RWPE2 (cell line): ENCODE measurements around the gene PPP2R5C.

ENCODE experiments used
- ATAC-seq: fragments of 200-7000 bp; cut with Tn5 transposase; 3 replicates; pipeline ENCODE4 v1.9.1; 2021; ENCODE audit warnings: low read depth
- DNase-seq: peaks from one replicate; pipeline ENCODE4 v3.0.0-alpha.2; 2020; ENCODE audit warnings: low spot score
- H3K27ac ChIP-seq: fragments of 450-650 bp; 2 replicates; pipeline ENCODE4 v1.5.1; 2017; ENCODE audit warnings: mild to moderate bottlenecking; ENCODE audit not compliant: poor library complexity, severe bottlenecking
- H3K27me3 ChIP-seq: fragments of 250-450 bp; sonication (Bioruptor Pico); 2 replicates; pipeline ENCODE4 v1.5.1; 2021; ENCODE audit warnings: mild to moderate bottlenecking, moderate library complexity; ENCODE audit not compliant: insufficient read depth, poor library complexity, severe bottlenecking
- H3K36me3 ChIP-seq: fragments of 250-450 bp; sonication (Bioruptor Pico); 2 replicates; pipeline ENCODE4 v1.5.1; 2020; ENCODE audit warnings: low read depth, mild to moderate bottlenecking, moderate library complexity
- H3K4me1 ChIP-seq: fragments of 250-450 bp; sonication (Bioruptor Pico); 2 replicates; pipeline ENCODE4 v1.5.1; 2021; ENCODE audit warnings: mild to moderate bottlenecking, moderate library complexity; ENCODE audit not compliant: insufficient read depth, poor library complexity, severe bottlenecking
- H3K4me3 ChIP-seq: fragments of 250-450 bp; sonication (Bioruptor Pico); 2 replicates; pipeline ENCODE4 v1.5.1; 2021; ENCODE audit warnings: mild to moderate bottlenecking, moderate library complexity; ENCODE audit not compliant: severe bottlenecking
- H3K9me3 ChIP-seq: fragments of 250-450 bp; sonication (Bioruptor Pico); 2 replicates; pipeline ENCODE4 v1.5.1; 2021; ENCODE audit warnings: mild to moderate bottlenecking, moderate library complexity; ENCODE audit not compliant: severe bottlenecking
- TF ChIP-seq, protein P1 (sequence below): fragments of 450-650 bp; IDR thresholded peaks from one replicate; pipeline ENCODE4 v1.5.1; 2017; ENCODE audit warnings: mild to moderate bottlenecking, moderate library complexity; ENCODE audit not compliant: poor library complexity, severe bottlenecking

PPP2R5C gene

DNA sequence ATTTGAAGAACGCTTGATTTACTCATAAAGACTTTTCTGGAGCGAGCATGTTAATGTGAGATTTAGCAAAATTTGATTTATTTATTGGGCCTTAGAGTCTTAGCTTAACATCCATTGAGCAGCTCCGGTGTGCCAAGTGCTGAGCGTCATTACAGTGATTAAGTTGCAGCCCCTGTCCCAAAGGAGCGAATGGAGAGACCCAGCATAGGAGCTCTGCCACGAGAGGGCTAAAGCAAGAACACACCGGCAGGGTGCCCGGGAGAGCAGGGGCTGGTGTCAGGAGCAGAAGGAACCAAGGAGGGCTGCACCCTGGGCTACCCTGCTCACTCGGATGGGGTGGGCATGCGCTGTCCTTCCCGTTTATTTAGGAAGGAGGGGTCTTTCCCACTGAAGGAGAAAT, 50.6 kb downstream of the PPP2R5C start:
- Histone ChIP-seq H3K9me3 (no peaks in the 10 kb centered on the region), H3K27me3 (no peaks in the 10 kb centered on the region), H3K4me3 (no peak overlapping the region), H3K36me3 (peaks cover 19% of the 10 kb centered on the region), H3K27ac (no peak overlapping the region), H3K4me1 (peaks cover 16% of the 10 kb centered on the region)
- DNase-seq (no peak), ATAC-seq (no peak)
- TF ChIP-seq, protein P1, sequence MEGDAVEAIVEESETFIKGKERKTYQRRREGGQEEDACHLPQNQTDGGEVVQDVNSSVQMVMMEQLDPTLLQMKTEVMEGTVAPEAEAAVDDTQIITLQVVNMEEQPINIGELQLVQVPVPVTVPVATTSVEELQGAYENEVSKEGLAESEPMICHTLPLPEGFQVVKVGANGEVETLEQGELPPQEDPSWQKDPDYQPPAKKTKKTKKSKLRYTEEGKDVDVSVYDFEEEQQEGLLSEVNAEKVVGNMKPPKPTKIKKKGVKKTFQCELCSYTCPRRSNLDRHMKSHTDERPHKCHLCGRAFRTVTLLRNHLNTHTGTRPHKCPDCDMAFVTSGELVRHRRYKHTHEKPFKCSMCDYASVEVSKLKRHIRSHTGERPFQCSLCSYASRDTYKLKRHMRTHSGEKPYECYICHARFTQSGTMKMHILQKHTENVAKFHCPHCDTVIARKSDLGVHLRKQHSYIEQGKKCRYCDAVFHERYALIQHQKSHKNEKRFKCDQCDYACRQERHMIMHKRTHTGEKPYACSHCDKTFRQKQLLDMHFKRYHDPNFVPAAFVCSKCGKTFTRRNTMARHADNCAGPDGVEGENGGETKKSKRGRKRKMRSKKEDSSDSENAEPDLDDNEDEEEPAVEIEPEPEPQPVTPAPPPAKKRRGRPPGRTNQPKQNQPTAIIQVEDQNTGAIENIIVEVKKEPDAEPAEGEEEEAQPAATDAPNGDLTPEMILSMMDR = no peak

DNA sequence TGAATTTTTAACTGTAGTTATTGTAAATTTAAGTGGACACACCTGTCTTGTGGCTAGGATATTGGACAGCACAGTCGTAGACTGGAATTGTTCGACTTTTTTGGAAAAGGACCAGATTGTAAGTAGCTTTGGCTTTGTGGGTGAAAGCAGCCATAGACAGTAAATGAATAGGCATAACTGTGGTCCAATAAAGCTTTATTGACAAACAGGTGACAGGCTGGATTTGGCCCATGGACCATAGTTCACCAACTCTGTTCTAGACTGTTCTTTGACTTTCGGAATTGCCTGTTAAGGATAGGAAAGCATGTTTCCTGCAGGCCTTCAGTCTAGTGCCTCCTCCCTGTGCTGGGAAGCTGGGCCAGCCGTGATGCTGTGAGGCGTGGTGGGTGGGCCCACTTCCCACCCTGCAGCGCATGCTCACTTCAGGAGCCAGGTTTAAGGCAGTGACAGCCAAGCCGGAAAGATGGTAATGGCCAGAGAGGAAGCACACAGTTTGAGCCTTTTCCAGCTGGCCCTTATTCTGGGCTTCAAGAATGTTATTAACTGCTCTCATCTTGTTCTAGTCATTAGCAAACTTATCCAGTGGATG, 51.8 kb downstream of the PPP2R5C start:
- ATAC-seq = no peak
- DNase-seq = no peak
- Histone ChIP-seq H3K4me1 (peaks cover 16% of the 10 kb centered on the region), H3K9me3 (no peaks in the 10 kb centered on the region), H3K4me3 (no peak overlapping the region), H3K36me3 (peaks cover 19% of the 10 kb centered on the region), H3K27me3 (no peaks in the 10 kb centered on the region), H3K27ac (no peak overlapping the region)
- TF ChIP-seq, protein P1 = no peak

DNA sequence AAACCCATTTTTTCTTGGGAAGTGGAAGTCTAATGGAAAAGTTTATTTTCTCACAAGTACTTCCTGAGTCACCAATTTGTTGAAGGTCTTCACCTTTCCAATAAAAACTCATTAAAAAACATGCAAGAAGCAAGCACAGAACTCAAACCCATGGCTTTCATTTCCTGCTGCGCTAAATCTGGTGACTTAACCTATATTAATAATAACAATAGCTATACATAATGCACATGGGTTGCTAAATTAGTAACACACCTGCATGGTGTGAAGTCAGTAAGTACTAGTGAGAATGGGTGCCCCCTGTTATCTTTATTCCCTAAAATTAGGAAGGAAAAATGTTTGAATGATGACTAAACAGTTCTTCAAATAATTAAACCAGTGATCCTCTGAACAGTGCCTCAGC, 52.3 kb downstream of the PPP2R5C start:
- Histone ChIP-seq H3K9me3 (no peaks in the 10 kb centered on the region), H3K4me3 (no peak overlapping the region), H3K27me3 (no peaks in the 10 kb centered on the region), H3K36me3 (peaks cover 20% of the 10 kb centered on the region), H3K27ac (no peak overlapping the region), H3K4me1 (peaks cover 14% of the 10 kb centered on the region)
- TF ChIP-seq, protein P1 = no peak
- no peak for DNase-seq
- ATAC-seq = no peak

DNA sequence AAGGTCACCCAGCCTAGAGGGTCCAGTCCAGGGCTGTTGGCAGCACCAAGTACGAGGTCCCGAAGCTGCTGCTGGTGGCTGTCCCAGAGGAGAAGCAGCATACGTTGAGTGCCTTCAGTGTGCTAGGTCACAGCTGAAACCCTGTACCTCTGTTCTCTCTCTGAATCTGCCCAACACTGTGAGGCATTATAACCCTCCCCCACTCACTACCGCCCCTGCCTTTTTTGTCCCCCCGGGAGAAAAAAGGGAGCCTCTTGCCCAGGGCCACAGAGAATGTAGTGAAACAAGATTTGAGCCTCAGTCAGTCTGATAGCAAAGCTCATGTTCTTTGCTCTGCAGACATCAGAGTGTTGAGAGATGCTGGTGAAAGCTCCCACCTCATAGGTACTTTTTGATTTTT, 53.4 kb downstream of the PPP2R5C start:
- Histone ChIP-seq H3K4me3 (no peak overlapping the region), H3K36me3 (peaks cover 29% of the 10 kb centered on the region), H3K4me1 (peaks cover 10% of the 10 kb centered on the region), H3K27me3 (no peaks in the 10 kb centered on the region), H3K9me3 (no peaks in the 10 kb centered on the region), H3K27ac (no peak overlapping the region)
- ATAC-seq (no peak), DNase-seq (no peak)
- TF ChIP-seq, protein P1 = no peak

DNA sequence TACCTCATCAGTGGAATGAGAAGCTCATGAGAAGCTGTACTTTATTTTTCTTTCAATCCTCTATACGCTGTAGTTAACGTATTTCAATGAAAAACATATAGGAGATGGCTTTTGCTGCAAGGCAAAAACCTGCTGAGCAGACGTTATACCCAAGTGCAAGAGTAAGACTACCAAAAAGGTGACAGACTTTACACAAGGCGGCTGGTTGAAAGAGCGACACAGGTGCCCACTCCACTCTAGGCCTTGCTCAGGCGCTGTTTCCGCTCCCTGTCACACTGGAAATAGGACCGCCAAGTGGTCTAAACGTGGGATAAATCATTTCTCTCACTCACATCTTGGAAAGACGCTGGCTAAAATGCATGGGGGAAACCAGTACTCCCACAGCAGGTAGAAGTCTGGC, 54.5 kb downstream of the PPP2R5C start:
- no peaks in the 10 kb centered on the region for H3K9me3 ChIP-seq
- H3K36me3 ChIP-seq = peaks cover 29% of the 10 kb centered on the region
- DNase-seq (no peak), ATAC-seq (no peak)
- H3K27ac ChIP-seq = no peak overlapping the region
- H3K27me3 ChIP-seq = no peaks in the 10 kb centered on the region
- H3K4me3 ChIP-seq = no peak overlapping the region
- H3K4me1 ChIP-seq = peaks cover 8% of the 10 kb centered on the region
- TF ChIP-seq, protein P1 = no peak
